Activated CD4-positive, alpha-beta T cell treated with anti-CD3 and anti-CD28 coated beads, Interleukin-2, amount 50 U/mL, for 48 hours (primary cell): Measurements from ENCODE around the gene IL6R.
"Not testable (repeated sequence)": the region's sequence is repeated elsewhere in the genome, so short reads cannot be mapped to it uniquely, and the experiment has no call there.

ENCODE experiments used
- DNase-seq, 2 experiments: peaks; one replicate each; pipeline ENCODE4 v3.0.0-alpha.2; 2020

Gene IL6R

GRCh38 chr1:154404984-154405746 is at the start of gene IL6R:
TSS of gene IL6R (plus strand) at chr1:154405343. CDS start at chr1:154405630, 287 bp downstream.
- DNase-seq: peak; percentile 71 to 79

GRCh38 chr1:154358519-154358918 is 46.6 kb upstream of the IL6R start:
- DNase-seq: no peak

GRCh38 chr1:154360288-154360687 is 44.9 kb upstream of the IL6R start:
- no peak for DNase-seq

- DNase-seq: not testable (repeated sequence)
Measured at GRCh38 chr1:154360881-154361280, 44.3 kb upstream of the IL6R start.

- no peak for DNase-seq
Measured at GRCh38 chr1:154361357-154361756, 43.8 kb upstream of the IL6R start.

- DNase-seq: no peak
Measured at GRCh38 chr1:154371436-154371835, 33.7 kb upstream of the IL6R start.

GRCh38 chr1:154373777-154374357 is 31.3 kb upstream of the IL6R start:
- peak; percentile 37 to 45 for DNase-seq

GRCh38 chr1:154379301-154379700 is 25.8 kb upstream of the IL6R start:
- no peak for DNase-seq

GRCh38 chr1:154384650-154385489 is 20.3 kb upstream of the IL6R start:
- no peak for DNase-seq

GRCh38 chr1:154386643-154387352 is 18.3 kb upstream of the IL6R start:
- DNase-seq: peak; percentile 87 to 93

GRCh38 chr1:154391086-154391770 is 13.9 kb upstream of the IL6R start:
- DNase-seq: no peak

GRCh38 chr1:154398141-154398540 is 7.0 kb upstream of the IL6R start:
- no peak for DNase-seq

GRCh38 chr1:154398678-154399077 is 6.5 kb upstream of the IL6R start:
- DNase-seq: no peak

GRCh38 chr1:154400381-154400801 is 4.8 kb upstream of the IL6R start:
- DNase-seq: no peak

GRCh38 chr1:154402409-154402921 is 2.7 kb upstream of the IL6R start:
- DNase-seq: no peak

GRCh38 chr1:154403261-154403943 is 1.7 kb upstream of the IL6R start:
- no peak for DNase-seq

GRCh38 chr1:154403983-154404382 is 1.2 kb upstream of the IL6R start:
- DNase-seq: no peak

- no peak for DNase-seq
Measured at GRCh38 chr1:154404511-154404931, 622 bp upstream of the IL6R start.

GRCh38 chr1:154405747-154406571 is 816 bp downstream of the IL6R start:
- peak; percentile 71 to 78 for DNase-seq

GRCh38 chr1:154406572-154406879 is 1.4 kb downstream of the IL6R start:
- DNase-seq: no peak

GRCh38 chr1:154406886-154407197 is 1.7 kb downstream of the IL6R start:
- no peak for DNase-seq
